HG03460 (cell line): ENCODE measurements around the gene SCGB3A1.

ENCODE experiments used
- ATAC-seq: cut with Tn5 transposase; IDR thresholded peaks from one replicate; pipeline ENCODE4 v1.9.1; 2021; ENCODE audit not compliant: unreplicated experiment

SCGB3A1 gene

DNA sequence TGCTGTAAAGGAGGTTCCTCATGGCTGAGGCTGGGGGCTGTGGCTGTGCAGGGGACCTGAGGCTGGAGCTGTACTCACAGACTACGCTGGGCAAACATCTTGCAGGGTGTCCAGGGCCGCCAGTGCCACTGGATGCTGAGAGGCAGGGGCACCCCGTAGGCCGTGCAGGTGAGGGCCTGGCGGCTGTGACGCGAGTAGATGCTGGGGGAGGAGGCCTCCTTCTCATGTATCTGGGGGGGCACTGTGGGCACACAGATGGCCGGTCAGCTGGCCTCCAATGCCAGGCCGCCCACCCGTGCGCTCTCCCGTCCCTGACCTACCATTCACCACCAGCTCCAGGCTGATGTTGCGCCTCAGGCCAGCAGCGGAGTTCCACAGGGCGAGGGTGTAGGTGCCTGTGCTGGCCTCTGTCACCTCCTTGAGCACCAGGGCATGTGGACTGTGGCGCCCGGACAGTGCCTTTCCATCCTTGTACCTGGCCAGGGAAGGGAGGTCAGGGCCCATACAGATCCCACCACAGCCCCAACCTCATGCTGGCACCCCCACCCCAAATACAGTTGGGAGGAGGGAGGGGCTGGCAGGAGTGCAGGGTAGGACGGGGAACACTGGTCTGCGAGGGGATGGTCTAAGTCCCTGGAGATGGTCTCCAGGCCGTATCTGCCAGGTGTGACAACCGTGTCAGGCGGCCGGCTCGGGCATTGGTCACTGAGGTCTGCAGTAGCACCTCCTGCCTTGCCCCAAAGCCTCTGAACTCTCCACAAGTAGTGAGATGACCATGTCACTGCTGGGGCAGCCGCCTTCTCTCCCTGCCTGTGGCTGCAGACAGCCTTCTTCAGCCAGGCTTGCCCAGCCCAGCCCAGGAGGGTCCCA is 34.7 kb upstream of the SCGB3A1 start:
- ATAC-seq = no peak

DNA sequence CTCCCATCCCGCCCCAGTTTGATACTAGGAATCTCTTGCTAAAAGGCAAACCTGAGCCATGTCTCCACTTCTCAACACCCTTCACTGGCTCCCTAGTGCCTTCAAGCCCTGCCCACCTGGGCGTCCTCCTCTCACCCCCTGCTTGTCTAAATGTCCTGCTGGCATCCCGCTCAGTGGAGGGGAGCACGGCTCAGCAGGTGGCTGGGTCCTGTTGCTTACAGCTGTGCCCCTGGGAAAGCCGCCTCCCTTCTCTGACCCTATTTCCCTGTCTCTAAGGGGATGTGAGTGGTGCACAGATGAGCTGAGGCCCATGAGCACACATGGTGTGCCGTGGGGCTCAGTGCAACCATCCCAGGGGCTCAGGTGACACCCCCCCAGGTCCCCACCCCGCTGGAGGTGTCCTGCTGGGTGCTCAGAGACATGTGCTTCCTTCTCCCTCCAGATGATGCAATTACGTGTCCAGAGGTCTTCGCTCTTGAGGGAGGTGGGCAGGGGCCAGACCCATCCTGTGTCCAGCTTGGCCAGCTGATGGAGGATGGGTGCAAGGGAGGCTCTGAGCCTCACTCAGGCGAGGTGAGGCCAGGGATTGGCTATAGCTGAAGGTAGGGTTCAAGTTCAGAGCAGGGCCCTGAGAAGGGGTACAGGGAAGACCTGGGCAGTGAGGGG is 34.0 kb upstream of the SCGB3A1 start:
- ATAC-seq = no peak

DNA sequence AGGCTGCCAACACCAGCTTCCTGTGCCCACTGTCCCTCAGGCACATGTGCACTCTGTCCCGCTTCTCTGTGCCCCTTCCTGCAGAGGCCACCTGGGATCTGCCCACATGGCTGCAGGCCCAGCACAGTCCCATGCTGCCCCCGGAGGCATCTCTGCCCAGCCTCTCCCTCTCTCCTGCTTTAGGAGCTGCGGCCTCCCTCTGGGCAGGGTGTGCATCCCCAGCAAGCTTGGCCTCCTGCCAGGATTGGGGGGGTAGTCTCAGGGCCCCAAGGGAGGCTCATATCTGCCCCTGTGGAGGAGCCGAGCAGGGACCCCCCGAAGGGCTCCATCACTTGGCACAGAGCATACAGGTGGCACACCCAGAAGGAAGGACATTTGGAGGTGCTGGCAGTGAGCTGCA is 33.3 kb upstream of the SCGB3A1 start:
- no peak for ATAC-seq

DNA sequence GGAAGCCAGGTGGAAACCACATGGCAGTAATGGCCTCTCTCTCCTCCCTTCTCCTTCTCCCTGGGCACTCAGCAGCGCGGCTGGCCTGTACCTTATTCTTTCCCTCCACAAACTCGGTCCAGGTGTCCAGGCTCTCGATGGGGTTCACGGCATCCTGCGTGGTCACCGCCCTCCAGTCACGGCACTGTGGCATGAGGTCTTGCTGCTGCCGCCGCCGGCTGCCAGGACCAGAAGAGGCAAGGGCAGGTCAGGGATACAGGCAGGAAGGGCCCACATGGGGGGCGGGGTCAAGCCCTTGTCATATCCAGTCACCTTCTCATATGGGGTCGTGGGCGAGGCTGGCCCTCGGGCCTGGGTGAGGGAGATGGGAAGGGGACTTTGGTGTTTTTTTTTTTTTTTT is 32.5 kb upstream of the SCGB3A1 start:
- no peak for ATAC-seq

DNA sequence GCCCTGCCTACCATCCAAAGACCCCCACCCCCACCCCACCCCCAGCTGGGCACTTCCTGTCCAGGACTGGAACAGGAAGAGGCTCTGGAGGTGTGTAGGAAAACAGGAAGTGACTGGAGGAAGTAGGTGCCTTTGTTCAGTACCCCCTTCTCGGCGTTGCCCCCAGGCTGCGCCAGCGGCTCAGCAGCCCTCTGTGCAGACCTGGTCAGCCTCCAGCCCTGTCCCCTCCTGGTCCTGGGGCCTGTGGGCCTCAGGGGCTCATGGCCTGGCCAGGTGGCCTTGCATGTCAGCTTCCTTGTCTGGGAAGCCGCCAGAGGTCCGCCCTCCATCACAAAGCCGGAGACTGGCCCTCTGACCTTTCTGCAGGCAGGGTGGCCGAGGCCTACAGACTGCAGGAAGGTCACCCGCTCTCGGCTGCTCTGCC is 32.1 kb upstream of the SCGB3A1 start:
- no peak for ATAC-seq

DNA sequence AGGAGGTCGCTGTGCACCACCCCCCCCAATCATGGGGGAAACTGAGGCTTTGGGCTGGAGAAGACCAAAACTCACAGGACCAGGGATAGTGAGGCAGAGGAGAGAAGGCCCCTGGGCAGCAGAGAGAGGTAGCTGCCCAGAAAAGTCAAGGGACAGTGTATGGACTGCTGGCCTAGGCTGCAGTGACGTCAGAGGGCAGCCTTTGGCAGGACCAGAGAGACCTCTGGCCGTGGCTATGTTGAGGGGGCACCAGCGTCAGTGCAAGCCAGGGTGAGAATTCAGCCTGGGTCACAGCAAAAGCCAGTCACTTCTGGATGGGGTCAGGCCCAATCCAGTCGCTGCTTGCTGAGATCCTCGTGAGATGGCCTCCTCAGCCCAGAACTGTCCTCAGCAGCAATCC is 31.6 kb upstream of the SCGB3A1 start:
- no peak for ATAC-seq

DNA sequence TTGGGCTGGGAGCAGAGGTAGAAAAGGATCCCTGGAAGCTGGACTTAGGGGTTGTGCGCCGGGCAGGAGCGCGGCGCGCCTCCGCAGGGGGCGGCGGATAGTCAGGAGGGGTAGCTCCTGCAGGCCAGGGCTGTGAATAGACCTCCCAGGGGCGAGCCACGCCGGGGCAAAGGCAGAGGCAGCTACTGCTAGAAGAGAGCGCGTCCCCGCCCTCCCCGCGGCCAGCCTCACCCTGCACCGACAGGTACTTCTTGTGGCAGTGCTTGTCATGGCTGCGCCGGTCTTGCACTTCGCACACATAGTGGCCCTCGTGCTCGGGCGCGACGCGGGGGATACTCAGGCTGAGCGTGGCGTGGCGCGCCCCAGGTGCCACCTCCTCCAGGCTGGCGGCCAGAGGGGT is 30.0 kb upstream of the SCGB3A1 start:
- no peak for ATAC-seq

DNA sequence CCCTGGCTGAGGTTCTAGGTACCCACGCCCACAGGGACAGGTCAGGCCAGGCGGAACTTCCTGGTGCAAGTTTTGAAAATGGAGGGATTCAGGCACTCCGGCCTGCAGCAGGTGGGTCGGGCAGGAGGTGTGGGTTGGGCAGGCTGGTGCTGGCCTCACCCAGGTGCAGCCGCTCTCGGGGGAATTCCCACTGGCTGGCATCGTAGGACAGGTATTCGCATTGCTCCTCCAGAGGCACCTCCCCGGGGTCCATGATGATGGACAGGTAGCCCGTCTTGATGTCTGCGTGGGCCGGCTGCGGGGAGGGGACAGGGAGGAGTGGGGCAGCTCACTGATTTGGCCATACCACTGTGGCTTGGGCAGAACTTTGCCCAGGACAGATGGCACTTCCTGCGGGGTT is 28.7 kb upstream of the SCGB3A1 start:
- ATAC-seq = no peak

DNA sequence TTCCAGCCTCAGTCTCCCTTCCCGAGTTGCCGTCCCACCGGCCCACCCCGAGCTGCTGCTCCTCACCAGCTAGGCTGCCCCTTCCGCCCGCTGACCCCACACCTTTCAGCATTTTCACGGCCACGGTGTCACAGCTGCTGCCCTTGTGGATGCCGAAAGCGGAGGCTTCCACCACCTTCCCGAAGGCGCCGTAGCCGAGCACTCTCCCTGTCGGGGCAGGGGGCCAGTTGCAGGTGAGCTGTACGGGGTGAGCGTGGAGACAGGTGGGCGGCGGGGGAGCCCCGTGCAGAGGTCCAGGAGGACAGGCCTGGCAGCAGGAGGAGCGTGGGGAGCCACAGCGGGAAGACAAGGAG is 28.2 kb upstream of the SCGB3A1 start:
- no peak for ATAC-seq

DNA sequence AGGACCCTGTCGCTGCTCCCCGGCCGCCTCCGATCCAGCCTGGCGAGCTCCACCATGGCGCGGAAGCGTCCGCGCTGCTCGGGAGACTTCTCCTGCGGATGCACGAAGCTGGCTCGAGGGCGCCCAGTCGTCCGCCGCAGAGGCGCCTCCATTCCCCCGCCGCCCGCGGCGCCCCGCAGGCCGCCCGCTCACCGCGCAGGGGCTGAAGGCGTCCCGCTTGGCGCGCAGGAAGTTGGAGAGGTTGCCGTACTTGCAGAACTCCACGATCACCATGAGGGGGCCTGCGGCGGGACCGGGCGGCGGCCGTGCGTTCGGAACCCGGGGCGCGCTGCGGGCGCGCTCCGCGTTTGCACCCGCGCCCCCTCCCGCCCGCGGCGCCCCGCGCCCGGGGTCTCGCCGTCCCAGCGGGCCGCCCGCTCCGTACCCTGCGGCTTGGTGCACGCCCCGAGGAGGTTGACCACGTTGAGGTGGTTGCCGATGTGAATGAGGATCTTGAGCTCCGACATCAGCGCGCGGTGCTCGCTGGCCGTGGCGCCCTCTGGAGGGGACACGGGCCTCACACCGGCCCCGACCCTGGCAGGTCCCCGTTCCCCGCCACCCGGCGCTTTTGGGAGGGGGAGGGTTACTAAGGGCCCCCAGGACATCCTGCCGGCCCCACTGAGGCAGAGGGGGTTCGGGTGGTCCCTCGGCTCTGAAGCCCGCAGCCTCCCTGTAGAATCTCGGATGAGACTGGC is 27.7 kb upstream of the SCGB3A1 start:
- ATAC-seq = no peak

DNA sequence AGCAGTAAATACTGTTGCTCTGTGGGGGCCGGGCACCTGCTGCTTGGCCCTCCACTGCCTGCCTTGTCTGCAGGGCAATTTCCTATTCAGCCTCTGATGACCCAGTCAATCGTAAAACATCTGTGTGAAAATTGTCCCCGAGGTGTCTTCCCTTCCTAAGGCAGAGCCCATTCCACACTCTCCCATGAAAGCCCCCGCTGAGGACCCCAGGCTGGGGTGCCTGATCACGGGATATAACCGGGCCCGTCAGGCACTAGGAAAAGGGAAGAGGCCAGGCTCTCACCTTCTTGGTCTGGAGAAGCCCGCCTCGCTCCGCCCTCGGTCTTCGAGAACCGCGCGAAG is 27.2 kb upstream of the SCGB3A1 start:
- no peak for ATAC-seq

DNA sequence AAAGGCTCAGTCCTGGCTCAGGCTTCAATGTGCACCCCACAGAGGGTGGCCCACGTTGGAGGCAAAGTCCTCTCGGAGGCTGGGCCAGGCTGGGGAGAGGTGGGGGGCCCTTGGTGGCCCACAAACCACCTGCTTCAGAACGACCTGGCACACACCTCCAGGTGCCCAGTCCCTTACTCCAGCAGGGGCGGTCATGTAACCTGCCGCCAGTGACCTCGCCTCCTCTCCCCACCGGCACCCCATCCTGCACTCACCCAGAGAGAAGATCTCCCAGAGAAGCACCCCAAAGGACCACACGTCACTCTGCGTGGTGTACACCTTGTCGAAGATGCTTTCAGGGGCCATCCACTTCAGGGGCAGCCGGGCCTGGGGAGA is 22.5 kb upstream of the SCGB3A1 start:
- ATAC-seq = no peak

DNA sequence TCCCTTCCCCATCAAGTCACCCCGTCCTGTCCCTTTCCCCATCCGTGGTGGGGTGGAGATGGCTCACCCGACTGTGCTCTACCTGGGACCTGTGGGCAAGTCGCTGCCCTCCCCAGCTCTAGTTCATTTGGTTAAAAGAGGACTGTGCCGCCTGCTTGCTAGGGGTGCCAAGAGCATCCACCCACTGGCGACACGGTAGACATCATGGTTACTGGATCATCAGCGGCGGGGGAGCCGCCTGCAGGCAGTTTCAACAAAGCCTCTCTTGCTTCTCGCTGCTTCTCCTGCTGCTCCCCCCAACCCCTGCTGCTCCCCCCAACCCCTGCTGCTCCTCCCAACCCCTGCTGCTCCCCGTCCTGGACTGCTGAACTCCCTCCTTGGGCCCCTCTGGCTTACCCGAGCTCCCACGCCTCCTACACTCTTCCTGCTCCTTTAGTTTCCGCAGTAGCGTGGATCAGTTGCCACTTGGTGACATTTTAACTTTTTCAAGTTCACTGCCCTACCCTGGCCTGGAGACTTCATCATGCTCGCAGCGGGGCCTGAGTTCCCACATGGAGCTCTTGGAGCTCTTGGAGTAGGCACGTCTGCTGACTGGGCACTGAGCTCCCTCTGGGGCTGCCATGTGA is 22.0 kb upstream of the SCGB3A1 start:
- ATAC-seq = no peak

DNA sequence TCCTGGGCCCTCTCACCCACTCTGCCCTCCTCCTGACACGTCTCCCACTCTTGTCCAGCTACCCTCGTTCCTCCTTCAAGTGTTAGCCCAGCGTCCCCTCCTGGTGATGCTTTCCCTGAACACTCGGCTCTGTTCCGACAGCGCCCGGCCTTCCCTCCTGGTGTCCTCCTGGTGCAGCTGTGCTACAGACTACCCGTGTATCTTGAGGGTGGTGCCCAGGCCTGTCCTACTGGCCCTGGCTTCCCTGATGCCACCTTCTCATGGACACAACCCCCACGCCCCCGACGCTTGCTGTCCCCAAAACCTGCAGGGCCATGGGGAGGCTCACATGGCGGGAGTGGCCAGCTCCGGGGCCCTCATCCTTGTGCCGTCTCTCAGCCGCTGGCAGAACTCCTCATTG is 21.4 kb upstream of the SCGB3A1 start:
- no peak for ATAC-seq

DNA sequence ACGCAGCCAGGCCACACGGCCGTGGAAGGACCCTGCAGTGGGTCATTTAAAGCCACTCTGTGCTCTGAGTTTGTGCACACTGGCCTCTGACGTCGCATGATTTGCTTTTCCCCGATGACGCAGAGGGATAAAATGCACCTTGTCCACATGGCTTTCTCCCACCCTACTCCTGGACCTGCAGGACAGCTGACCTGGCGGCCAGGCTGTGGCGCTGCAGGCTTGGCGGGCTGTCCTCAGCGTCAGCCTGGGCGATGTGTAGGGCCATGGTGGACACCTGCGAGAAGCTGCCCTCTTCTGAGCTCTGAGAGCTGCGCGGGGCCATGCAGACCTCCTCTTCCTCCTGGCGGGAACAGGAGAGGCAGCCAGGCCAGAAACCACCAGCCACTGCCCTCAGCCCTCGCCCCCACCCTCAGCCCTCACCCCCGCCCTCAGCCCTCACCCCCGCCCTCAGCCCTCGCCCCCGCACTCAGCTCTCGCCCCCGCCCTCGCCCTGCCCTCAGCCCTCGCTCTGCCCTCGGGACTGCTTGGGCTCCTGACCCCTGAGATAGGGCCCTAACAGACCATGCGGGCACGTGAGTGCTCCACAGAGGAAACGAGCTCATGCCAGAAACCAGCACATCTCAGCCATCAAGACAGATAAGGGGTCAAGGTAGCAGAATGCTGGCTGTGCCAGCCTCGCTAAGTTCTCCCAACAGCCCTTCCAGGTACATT is 20.0 kb upstream of the SCGB3A1 start:
- ATAC-seq = no peak

DNA sequence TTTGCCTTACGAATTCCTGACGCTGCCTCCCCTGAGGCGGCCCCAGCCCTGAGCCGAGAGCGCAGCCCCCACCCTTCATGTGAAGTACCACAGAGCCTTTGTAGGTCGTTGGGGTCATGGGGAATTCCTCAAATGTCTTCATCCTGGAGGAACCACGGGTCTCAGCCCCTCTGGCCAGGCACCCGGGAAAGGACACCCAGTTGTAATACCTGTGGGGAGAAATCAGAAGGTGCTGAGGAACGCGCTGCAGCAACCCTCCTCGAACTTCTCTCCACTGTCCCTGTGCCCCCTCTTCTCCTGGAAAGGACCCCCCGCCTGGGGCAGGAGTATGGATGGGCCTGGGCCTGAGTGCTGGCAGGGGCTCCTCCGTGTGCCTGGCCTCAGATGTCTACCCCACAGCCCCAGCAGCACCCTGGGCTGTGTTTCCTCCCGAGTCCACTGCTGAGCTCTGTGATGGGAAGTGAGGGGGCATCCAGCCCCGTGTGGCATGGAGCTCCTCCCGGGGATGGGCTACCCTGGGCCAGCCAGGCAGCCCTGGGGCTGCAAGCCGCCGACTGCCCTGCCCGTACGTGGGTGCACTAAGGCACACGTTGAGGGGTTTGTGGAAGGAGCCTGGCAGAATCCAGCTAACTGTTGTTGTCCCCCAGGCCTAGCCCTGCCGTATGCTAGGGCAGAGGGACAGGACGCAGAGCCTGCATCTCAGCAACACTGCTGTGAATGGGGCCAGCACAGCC is 18.7 kb upstream of the SCGB3A1 start:
- ATAC-seq = no peak

DNA sequence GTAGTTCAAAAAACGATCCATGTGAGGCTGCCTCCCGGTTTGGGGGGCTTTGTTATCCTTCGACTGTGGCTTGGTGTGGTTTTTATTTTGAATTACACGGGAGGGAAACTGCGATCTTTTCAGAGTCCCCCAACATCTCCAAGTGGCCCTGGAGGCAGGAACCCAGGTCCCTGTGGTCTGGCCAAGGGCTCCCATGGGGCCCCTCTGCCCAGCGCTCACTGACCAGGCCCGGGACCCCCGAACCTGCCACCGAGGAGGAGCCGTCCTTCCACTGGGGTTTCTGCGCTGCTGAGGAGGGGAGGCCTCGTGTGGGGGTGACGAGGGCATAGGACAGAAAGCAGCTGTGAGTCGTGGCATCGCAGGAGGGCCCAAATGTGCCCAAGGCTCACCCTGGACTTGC is 18.1 kb upstream of the SCGB3A1 start:
- no peak for ATAC-seq

DNA sequence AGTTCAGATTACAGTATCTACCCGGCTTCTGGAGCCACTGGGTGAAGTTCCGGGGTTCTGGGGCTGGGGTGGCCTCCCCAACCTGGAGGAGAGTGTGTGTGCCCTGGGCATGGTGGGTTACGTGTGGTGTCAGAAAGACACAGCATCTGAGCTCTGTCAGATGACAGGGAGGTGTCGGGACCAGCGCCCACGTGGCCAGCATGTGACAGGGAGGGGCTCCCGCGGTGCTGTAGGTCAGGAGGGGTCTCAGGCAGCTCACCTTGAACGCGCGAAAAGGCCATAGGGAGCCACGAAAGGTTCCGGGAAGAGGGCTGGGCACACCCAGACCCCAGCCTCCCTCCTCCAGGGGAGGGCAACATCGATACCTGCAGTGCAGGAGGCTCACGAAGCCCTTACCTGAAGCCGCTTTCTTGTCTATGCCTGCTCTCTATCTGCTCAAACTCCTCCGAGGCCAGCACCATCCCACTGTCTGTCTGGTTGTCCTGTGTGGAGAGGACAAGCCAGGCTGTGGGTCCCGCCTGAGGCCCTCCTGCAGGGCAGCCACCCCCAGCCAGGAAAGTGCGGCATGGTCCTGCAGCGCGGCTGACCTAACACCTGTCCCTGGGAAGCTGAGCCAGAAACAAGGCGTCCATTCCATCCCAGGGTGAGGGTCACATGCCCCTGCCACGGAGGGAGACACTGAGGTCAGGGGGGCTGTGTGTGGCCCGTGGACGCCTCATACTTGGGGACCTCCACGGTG is 17.4 kb upstream of the SCGB3A1 start:
- no peak for ATAC-seq

DNA sequence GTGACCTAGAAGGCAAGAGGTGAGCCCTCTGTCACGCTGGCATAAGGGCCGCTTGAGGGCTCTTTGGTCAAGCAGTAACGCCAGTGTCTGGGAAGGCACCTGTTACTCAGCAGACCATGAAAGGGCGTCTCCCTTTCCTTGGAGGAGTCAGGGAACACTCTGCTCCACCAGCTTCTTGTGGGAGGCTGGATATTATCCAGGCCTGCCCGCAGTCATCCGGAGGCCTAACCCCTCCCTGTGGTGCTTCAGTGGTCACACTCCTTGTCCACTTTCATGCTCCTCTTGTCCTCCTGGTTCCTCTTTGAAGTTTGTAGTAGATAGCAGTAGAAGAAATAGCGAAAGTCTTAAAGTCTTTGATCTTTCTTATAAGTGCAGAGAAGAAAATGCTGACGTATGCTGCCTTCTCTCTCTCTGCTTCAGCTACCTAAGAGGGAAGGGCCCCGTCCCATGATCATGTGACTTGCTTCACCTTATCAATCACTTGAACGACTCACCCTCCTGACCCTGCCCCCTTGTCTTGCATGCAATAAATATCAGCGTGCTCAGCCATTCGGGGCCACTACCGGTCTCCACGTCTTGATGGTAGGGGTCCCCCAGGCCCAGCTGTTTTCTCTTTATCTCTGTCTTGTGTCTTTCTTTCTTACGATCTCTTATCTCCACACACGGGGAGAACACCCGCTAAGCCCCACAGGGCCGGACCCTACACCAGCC is 16.7 kb upstream of the SCGB3A1 start:
- no peak for ATAC-seq
